Dedifferentiated amniotic fluid mesenchymal stem cell (primary cell): ENCODE measurements around the gene ZZZ3.
"Not testable (repeated sequence)": the region's sequence is repeated elsewhere in the genome, so short reads cannot be mapped to it uniquely, and the experiment has no call there.

Experiments used
- DNase-seq: peaks from one replicate; pipeline ENCODE4 v3.0.0-alpha.2; 2016; ENCODE audit errors: extremely low spot score

ZZZ3 gene

GRCh38 chr1:77682460-77683159 lies at the start of gene ZZZ3:
Gene ZZZ3 (minus strand): TSS chr1:77682658. CDS start chr1:77633354, 49,304 bp downstream.
- peak; percentile 95 for DNase-seq

- DNase-seq, result no peak
Measured at GRCh38 chr1:77732090-77732489, 49.6 kb upstream of the ZZZ3 start.

- DNase-seq, result no peak
Measured at GRCh38 chr1:77725706-77726105, 43.2 kb upstream of the ZZZ3 start.

GRCh38 chr1:77718181-77718580 lies 35.7 kb upstream of the ZZZ3 start:
- DNase-seq, result no peak

- DNase-seq, result no peak
Measured at GRCh38 chr1:77716065-77716464, 33.6 kb upstream of the ZZZ3 start.

DNA sequence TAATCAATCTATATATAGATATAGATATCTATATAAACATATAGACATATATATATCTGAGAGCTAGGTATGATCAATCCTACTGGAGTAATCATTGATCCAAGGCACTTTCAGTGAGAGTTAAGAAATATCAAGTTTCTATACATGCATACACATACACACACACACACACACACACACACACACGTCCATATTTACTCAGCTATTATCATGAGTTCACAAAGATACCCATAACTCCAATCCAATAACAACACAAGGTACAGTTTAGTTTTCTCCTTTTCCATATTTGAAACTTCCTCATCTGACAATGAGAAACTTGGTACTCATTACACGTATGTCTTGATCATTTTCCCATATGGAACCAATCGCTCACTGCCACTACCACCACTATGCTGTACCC lies 27.3 kb upstream of the ZZZ3 start:
- no peak for DNase-seq

DNA sequence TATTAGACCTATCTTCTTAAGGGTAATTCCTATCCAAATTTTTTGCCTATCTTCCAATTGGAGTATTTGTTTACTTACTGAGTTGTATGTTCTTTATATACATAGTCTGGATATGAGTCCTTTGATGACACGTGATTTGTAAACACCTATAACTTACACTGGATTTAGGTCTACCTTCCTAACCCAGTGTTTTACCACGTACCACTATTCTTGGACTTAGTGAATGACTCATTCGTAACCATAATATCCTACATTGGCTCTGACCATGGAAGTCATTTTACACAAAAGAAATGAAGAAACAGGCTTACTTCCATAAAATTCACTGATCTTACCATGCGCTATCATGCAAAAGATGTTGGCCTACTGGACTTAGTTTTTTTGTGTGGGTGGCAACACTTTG lies 23.9 kb upstream of the ZZZ3 start:
- no peak for DNase-seq

DNA sequence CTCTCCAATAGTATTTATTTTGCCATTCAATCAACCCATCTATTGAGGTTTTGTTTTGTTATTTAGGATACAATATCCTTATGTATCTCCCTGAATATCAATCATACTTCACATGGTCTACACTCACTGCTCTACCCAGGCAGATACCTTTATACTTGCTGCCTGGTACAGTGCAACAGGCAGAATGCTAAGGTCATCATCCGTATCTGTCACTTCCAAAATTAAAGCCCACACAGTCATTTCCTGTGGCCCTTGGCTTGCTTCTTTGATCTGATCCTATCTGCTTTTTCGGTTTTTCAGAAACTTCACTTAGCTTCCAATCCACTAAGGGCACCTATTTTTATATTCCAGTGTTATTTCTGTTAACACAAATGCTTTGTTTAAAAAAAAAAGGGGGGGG lies 22.3 kb upstream of the ZZZ3 start:
- DNase-seq, result no peak

GRCh38 chr1:77699673-77700072 lies 17.2 kb upstream of the ZZZ3 start:
- DNase-seq, result not testable (repeated sequence)

- DNase-seq, result no peak
Measured at GRCh38 chr1:77697441-77697840, 15.0 kb upstream of the ZZZ3 start.

DNA sequence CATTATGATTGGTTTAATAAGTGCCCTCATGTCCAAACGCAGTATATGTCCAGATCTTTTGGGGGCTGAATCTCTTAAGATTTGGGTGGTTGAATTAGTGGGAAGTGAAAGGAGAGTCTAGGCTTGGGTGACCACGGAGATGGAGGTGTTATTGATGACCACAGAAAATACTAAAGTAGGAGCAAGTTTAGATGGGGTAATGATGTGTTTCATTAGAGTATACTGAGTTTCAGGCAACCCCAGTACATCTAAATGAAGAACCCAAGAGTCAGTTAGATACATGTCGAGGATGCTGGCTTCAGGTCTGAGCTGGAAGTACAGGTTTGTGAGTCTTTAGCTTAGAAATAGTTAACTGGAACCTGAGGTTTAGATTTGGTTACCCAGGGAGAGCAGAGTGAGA lies 6.5 kb upstream of the ZZZ3 start:
- DNase-seq, result no peak

DNA sequence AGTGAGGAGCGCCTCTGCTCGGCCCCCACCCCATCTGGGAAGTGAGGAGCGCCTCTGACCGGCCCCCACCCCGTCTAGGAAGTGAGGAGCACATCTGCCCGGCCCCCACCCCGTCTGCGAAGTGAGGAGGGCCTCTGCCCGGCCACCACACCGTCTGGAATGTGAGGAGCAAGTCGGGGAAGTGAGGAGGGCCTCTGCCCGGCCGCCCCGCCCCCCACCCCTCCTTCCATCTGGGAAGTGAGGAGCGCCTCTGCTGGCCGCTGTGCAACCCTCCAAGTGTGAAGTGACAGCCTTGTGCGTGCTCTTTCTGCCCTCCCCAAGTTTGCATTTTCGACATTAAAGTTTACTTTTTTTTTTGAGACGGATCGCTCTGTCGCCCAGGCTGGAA lies 5.1 kb upstream of the ZZZ3 start:
- DNase-seq, result no peak

- no peak for DNase-seq
Measured at GRCh38 chr1:77686796-77687518, 4.5 kb upstream of the ZZZ3 start.

DNA sequence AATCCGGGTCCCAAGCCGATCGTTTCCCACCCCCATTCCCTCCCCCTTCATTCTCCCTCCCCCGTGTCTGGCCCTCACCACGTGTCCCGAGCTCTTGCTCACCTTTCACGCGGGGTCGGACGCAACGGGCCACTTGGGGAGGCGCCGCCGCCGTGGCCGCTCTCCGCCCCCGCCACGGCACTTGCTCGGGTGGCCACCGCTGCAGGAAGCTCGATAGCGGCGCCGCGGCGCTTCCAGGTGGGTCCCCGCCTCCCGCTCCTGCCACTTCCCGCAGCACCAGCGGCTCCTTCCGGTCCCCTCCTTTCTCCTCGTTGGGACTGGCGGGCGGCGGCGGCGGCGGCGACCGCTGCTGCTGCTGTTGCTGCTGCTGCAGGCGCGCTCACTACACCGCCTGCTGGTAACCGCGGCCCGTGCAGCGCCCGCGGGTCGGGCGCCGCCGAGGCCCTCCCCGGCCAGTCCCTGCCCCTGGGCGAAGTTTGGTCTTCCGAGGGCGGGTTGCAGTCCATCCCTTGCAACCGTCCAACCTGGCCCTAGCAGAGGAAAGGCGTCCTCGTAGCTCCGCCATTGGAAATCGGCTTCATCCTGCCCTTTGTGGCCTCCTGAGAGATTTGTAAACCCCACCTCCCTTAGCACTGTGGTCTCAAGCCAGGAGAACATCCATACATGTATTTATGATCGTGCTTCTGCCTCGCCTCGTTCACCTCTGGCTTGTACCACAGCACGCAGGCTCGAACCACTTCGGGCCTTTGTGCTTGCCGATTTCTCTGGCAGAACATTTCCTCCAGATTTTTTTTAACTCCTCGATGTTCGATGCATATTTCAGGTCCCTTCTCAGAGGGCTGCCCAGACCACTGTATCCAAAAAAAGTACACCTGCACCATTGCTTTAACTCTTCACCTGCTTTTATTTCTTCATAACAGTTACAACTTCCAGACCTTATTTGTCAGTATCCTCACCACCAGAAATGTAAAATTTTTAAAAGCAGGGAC lies 996 bp upstream of the ZZZ3 start:
- peak; percentile 86 for DNase-seq

DNA sequence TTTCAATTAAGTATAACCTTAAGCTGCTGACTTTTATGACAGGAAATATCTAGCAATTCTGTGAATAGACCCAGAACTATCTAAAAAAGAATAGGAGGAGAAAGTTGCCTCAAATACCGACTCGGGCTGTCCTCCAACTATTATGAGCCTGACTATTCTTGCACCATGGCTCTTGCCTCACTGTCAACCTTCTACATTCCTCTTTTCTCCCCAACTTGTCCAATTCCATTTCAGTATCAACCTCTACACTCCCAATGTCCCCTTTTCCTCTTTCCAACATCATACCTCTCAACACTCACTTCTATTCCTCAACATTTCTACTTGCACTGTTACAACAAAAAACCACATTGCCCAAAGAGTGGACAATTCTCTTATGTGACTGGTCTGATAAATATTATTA lies 2.3 kb downstream of the ZZZ3 start:
- DNase-seq, result no peak

- DNase-seq, result no peak
Measured at GRCh38 chr1:77678660-77679610, 3.5 kb downstream of the ZZZ3 start.

DNA sequence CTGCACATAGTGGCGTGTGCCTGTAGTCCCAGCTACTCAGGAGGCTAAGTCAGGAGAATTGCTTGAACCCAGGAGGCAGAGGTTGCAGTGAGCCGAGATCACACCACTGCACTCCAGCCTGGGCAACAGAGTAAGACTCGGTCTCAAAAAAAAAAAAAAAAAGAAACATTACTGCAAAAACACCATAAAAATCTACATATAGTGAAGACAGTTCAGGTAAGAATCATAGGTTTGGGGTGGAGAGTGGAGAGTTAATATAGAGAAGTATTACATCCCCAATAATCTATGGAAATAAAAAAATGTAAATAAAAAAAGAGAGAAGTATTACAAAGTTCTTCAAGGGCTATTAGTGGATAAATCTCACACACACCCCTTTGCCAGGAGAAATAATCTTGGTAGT lies 7.7 kb downstream of the ZZZ3 start:
- DNase-seq, result not testable (repeated sequence)

DNA sequence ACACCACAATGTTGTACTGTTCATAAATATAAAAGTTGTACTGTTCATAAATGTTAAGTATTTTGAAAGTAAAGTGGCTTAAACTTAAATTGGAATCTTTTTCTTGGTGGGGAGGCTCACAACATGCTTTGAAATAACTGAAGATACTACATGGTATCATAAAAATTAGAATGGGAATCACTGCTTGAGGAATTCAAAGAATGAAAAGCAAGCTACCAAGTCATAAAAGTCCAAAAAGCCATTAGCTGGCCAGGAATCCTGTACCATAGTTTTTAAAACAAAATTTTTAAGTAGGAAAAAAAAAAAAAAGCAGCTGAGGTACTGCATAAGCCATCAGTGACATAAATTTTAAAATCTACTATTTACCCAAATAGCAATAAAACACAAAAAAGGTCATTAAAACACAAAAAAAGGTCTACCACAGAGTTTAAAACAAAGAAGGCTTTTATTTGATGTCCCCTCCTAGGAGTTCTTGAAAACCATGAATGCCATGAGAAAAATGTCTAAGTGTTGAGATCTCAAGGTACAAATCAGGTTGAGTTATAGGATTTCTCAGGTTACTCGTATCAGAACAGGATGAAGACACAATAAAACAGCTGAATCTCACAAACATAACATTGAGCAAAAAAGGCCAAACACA lies 8.6 kb downstream of the ZZZ3 start:
- no peak for DNase-seq

GRCh38 chr1:77673030-77673429 lies 9.4 kb downstream of the ZZZ3 start:
- no peak for DNase-seq

GRCh38 chr1:77672374-77672773 lies 10.1 kb downstream of the ZZZ3 start:
- DNase-seq, result no peak

- no peak for DNase-seq
Measured at GRCh38 chr1:77671836-77672235, 10.6 kb downstream of the ZZZ3 start.
